Fibroblast of peridontal ligament (primary cell): Measurements from ENCODE around the gene UST.

Source experiments
- DNase-seq: peaks from one replicate; pipeline ENCODE4 v3.0.0-alpha.2; 2010; ENCODE audit errors: extremely low read depth

Gene UST

DNA sequence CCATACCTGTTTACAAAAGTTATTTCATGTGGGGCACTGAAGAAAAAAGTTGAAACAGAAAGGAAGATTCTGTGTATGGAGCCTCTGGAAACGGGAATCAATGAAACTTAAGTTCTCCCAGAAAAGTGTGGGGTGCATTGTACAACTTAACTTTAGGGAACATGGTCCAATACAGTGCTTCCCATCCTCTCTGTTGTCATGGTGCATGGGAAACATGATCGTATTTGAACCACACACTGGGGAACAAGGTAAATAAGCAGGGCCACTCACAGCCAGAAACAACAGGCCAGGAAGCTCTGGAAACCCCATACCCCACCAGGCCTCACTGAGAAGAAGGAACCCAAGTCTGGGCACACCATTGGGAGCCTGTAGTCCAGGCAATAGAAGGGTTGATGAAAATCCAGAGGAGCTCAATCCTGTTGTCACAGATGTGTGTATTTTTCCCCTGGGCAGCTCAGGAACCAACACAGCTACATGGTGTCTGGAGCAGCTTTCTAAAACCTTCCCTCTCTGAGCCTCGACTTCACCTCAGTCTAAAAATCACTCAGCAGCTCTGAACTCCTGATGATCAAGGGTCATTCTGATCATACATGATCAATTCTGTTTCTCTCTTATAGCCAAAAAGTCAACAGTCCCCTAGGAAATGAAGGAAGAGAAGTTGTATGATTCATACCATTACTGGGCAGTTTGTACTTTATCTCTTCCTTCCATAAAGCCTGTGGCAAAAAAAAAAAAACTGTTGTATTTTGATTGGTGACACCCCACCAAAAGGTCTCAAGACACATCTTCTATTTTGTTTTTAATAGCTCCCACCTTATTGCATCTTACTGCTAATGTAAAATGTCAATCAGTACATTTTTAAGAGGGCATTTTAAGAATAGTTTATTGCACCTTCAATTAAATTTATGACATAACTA, 372.2 kb downstream of the UST start:
- DNase-seq, result no peak

DNA sequence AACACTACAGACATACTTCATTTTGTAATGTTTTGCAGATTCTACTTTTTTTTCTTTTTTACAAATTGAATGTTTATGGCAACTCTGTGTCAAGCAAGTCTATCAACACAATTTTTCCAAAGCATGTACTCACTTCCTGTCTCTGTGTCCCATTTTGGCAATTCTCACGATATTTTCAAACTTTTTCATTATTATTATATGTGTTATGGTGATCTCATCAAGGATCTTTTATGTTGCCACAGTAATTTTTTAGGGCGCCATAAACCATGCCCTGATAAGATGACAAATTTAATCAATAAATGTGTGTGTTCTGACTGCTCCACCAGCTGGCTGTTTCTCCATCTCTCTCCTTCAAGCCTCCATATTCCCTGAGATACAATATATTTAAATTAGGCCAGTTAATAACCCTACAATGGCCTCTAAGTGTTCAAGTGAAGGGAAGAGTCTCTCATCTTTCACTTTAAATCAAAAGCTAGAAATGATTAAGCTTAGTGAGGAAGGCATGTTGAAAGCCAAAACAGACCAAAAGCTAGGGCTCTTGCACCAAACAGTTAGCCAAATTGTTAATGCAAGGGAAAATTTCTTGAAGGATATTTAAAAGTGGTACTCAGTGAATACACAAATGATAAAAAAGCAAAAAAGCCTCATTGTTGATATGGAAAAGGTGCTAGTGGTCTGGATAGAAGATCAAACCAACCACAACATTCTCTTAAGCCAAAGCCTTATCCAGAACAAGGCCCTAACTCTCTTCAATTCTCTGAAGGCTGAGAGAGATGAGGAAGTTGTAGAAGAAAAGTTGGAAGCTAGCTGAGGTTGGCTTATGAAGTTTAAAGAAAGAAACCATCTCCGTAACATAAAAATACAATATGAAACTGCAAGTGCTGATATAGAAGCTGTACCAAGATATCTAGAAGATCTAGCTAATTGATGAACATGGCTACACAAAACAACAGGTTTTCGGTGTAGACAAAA, 376.3 kb downstream of the UST start:
- DNase-seq, result no peak

DNA sequence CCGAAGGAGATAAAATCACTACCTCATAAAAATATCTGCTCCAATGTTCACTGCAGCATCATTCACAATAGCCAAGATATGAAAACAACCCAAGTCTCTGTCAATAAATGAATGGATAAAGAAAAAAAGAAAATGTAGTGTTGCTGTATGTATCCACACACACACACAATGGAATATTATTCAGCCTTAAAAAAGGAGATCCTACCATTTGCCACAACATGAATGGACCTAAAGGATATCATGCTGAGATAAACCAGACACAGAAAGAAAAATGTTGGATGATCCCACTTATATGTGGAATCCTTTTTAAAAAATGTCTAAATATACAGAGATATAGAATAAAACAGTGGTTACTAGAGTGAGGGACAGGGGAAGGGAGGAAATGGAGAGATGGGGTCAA, 378.5 kb downstream of the UST start:
- no peak for DNase-seq
